Thymus (tissue), 11 donors: ENCODE results near the gene RGS16. TPM values are rescaled to one million over a fixed set of nuclear protein-coding genes. Genes with fewer than 3 reads are reported as not detected.
"Not testable (repeated sequence)": the region's sequence is repeated elsewhere in the genome, so short reads cannot be mapped to it uniquely, and the experiment has no call there.

Experiments
- DNase-seq, 9 donors: peaks; one replicate each; pipeline ENCODE4 v3.0.0-alpha.2; 2013; ENCODE audit warnings: low spot score in 9 of 9, low read depth in 6 of 9, missing footprints in 1 of 9
- H3K27ac ChIP-seq, 2 donors: one replicate each; pipeline ENCODE4 v1.5.1; 2013; ENCODE audit warnings: control low read depth in 1 of 2, low read depth in 1 of 2, low read length in 1 of 2, mild to moderate bottlenecking in 1 of 2, moderate library complexity in 1 of 2
- H3K27me3 ChIP-seq, 2 donors: one replicate each; pipeline ENCODE4 v1.5.1; 2013; ENCODE audit warnings: low read length in 1 of 2; ENCODE audit not compliant: control insufficient read depth in 2 of 2, insufficient read depth in 1 of 2
- H3K36me3 ChIP-seq, 2 donors: one replicate each; pipeline ENCODE4 v1.5.1; 2013; ENCODE audit warnings: low read length in 1 of 2, mild to moderate bottlenecking in 1 of 2, moderate library complexity in 1 of 2; ENCODE audit not compliant: control insufficient read depth in 2 of 2, insufficient read depth in 2 of 2
- H3K4me1 ChIP-seq, 2 donors: one replicate each; pipeline ENCODE4 v1.5.1; 2013; ENCODE audit warnings: low read length in 2 of 2; ENCODE audit not compliant: control insufficient read depth in 2 of 2, insufficient read depth in 2 of 2
- H3K4me3 ChIP-seq, 2 donors: one replicate each; pipeline ENCODE4 v1.5.1; 2013; ENCODE audit warnings: low read length in 2 of 2, control low read depth in 1 of 2, mild to moderate bottlenecking in 1 of 2
- H3K9me3 ChIP-seq, 2 donors: one replicate each; pipeline ENCODE4 v1.5.1; 2013; ENCODE audit warnings: low read length in 1 of 2, mild to moderate bottlenecking in 1 of 2; ENCODE audit not compliant: control insufficient read depth in 2 of 2, insufficient read depth in 1 of 2
- WGBS: extraction: QIAGEN DNeasy Blood & Tissue Kit; methylation state at CpG from one replicate; pipeline ENCODE4 v1.1.7; 2013; 5-methylcytosine and 5-hydroxymethylcytosine counted together
- polyA plus RNA-seq: library from polyadenylated mRNA; stranded (reverse); fragments of 200-250 nt; gene quantifications from one replicate; pipeline ENCODE4 v1.2.3, GENCODE V29; 2013
- total RNA-seq: library from RNA; stranded (reverse); fragments of 120-200 nt; gene quantifications from one replicate; pipeline ENCODE4 v1.2.4, GENCODE V29; 2013
- donor health status: healthy.

RGS16 gene
- total and polyA plus RNA-seq, 2 donors: 5.0 to 8.3 TPM

GRCh38 chr1:182632441-182632857 is 28.3 kb upstream of the RGS16 start:
- not testable (repeated sequence) for H3K4me3 ChIP-seq, H3K36me3 ChIP-seq, DNase-seq, H3K27ac ChIP-seq, H3K9me3 ChIP-seq
- Histone ChIP-seq H3K4me1 (peaks cover 0 to 11% of the 10 kb centered on the region in 2 donors), H3K27me3 (peaks cover 0 to 11% of the 10 kb centered on the region in 2 donors)
- 50% methylated on average over 12 of the region's 12 CpGs for WGBS

DNA sequence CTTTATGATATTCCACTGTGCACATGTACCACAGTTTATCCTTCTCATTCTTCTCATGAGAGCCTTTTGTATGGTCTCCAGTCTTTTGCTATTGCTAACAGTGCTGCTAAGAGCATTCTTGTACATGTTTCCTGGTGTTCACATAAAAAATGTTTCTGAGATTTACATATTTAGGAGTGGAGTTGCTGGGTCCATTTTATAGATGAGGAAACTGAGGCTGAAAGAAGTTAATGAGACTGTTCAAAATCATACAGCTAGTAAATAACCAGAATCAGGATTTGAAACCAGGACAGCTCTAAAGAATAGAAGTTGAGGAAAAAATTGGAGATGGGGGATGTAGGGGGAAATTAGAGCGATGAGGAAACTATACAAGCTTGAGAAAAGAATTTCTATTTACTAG is 27.8 kb upstream of the RGS16 start:
- H3K27me3 ChIP-seq: peaks cover 0 to 11% of the 10 kb centered on the region in 2 donors
- DNase-seq: no peak
- H3K4me3 ChIP-seq: no peak overlapping the region
- H3K27ac ChIP-seq: no peak overlapping the region
- H3K9me3 ChIP-seq: no peaks in the 10 kb centered on the region
- 94% methylated on average over 1 of the region's 1 CpG for WGBS
- H3K36me3 ChIP-seq: no peaks in the 10 kb centered on the region
- peaks cover 0 to 11% of the 10 kb centered on the region in 2 donors for H3K4me1 ChIP-seq

GRCh38 chr1:182631053-182631677 is 27.0 kb upstream of the RGS16 start:
- no peak for DNase-seq
- Histone ChIP-seq H3K27me3 (peaks cover 0 to 11% of the 10 kb centered on the region in 2 donors), H3K36me3 (no peaks in the 10 kb centered on the region), H3K4me3 (no peak overlapping the region), H3K9me3 (no peaks in the 10 kb centered on the region), H3K27ac (no peak overlapping the region), H3K4me1 (peaks cover 0 to 11% of the 10 kb centered on the region in 2 donors)

DNA sequence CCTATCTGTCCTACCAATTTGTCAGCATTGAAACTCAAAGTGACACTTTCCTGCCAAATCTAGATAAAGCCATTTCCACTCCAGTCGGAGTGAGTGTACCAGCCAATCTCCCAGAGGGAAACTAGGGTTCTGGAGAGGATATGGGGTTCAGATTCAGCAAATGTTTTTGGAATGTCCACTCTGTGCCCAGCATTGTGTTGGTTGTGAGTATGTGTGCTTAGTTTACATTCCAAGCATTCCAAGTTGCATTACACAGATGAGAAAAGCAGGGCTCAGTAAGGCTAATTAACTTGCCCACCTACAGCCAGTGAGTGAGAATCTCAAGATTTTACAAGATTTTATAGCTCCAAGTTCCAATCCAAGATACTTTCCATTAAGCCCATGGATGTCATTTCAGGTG is 26.4 kb upstream of the RGS16 start:
- Histone ChIP-seq H3K27ac (no peak overlapping the region), H3K4me3 (no peak overlapping the region)
- WGBS: 95% methylated on average over 1 of the region's 1 CpG

DNA sequence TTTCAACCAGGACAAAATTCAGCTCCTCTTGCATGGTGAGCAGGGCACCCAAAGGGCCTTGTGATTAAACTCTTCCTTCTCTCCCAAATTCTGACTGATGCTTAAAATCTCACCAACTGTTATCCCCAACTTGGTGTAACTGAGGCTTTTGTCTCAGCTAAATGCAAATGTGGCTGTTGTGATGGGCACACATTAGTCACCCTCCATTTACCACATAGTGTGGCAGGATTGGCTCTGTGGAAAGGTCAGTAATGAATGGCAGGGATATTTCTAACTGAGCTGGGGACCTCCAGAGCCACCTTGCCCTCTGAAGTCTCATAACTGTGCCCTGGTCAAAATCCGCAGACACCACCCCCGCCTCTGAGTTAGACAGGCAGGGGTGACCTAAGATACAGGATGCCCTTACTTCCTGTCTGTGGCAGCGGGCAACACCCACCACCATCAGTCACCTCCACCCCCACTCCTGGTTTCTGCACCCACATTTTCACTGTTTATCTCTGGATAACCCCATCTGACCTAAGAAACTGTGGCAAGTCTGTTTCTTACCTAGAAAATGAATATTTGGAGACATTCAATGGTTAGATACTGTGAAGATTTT is 25.4 kb upstream of the RGS16 start:
- DNase-seq: peak in 1 of 9 donors; percentile 22
- WGBS: 8% methylated on average over 3 of the region's 3 CpGs
- Histone ChIP-seq H3K27me3 (peaks cover 0 to 9% of the 10 kb centered on the region in 2 donors), H3K9me3 (no peaks in the 10 kb centered on the region), H3K27ac (no peak overlapping the region), H3K4me3 (no peak overlapping the region), H3K4me1 (peaks cover 0 to 11% of the 10 kb centered on the region in 2 donors), H3K36me3 (no peaks in the 10 kb centered on the region)

More for the DNA sequence above, 26.4 kb upstream of the RGS16 start:
- no peak for DNase-seq
- H3K27me3 ChIP-seq: peaks cover 0 to 11% of the 10 kb centered on the region in 2 donors
- H3K4me1 ChIP-seq: peaks cover 0 to 11% of the 10 kb centered on the region in 2 donors
- no peaks in the 10 kb centered on the region for H3K9me3 ChIP-seq
- no peaks in the 10 kb centered on the region for H3K36me3 ChIP-seq

DNA sequence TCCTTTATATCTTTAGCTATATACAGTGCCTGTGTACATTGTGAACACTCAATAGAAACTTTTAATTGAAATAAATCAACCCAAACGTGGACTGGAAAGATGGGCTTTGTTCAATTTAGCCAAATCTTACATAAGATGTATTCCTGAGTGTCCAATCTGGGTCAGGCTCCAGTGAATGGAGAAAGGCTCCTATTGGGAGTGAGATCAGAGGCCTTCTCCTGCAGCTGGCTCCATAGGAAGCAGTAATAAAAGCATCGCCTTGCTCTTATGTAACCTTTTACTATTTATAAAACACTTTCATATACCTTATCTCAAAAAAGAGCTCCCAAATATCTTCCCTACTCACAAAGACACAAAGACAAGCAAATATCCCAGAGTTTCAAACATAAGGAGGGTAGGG is 24.9 kb upstream of the RGS16 start:
- no peak overlapping the region for H3K4me3 ChIP-seq
- no peak overlapping the region for H3K27ac ChIP-seq
- peaks cover 0 to 4% of the 10 kb centered on the region in 2 donors for H3K27me3 ChIP-seq
- no peak for DNase-seq
- peaks cover 0 to 11% of the 10 kb centered on the region in 2 donors for H3K4me1 ChIP-seq
- no peaks in the 10 kb centered on the region for H3K9me3 ChIP-seq
- H3K36me3 ChIP-seq: no peaks in the 10 kb centered on the region
- WGBS: 80% methylated on average over 2 of the region's 2 CpGs

DNA sequence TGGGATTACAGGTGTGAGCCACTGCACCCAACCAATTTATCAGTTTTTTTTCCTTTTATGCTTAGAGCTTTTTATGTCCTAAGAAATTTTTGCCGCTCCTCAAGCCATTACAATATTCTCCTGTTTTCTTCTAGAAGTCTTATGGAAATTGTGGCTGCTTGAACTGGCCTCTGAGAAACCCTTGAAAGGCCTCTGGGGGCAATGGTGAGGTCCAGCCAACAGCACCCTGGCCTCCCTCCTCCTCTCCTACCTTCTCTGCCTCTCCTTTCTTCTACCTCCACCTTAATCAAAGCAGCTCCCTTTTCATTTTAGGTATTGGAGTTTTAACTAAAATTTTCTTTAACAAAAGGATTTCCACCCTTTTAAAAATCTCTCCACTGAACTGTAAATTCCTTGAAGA is 24.5 kb upstream of the RGS16 start:
- no peak for DNase-seq
- H3K36me3 ChIP-seq: no peaks in the 10 kb centered on the region
- H3K27ac ChIP-seq: no peak overlapping the region
- H3K4me3 ChIP-seq: no peak overlapping the region
- H3K27me3 ChIP-seq: peaks cover 0 to 4% of the 10 kb centered on the region in 2 donors
- H3K9me3 ChIP-seq: no peaks in the 10 kb centered on the region
- 98% methylated on average over 1 of the region's 1 CpG for WGBS
- H3K4me1 ChIP-seq: peaks cover 0 to 11% of the 10 kb centered on the region in 2 donors

DNA sequence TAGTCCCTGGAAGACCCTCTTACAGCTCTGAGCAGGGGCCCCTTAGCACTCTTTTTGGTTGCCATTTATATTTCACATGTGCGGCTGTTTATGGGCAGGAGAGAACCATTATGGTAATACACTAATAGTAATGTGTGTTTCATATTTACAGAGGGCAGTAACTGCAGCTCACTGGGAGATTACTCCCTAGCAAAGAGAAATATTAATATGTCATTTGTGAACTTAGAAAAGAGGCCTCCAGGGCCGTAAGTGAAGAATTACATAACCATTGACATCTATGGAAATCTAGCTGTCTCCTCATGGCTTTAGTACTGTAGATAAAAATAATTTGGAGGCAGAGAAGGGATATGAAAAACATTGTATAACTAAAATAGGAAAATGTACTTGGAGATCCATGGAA is 23.4 kb upstream of the RGS16 start:
- WGBS: 97% methylated on average over 2 of the region's 2 CpGs
- H3K27ac ChIP-seq: no peak overlapping the region
- DNase-seq: no peak
- peaks cover 0 to 2% of the 10 kb centered on the region in 2 donors for H3K27me3 ChIP-seq
- peaks cover 2 to 17% of the 10 kb centered on the region in 2 donors for H3K4me1 ChIP-seq
- no peaks in the 10 kb centered on the region for H3K9me3 ChIP-seq
- no peak overlapping the region for H3K4me3 ChIP-seq
- no peaks in the 10 kb centered on the region for H3K36me3 ChIP-seq

GRCh38 chr1:182626527-182626926 is 22.3 kb upstream of the RGS16 start:
- DNase-seq: no peak
- Histone ChIP-seq H3K4me3 (no peak overlapping the region), H3K9me3 (no peaks in the 10 kb centered on the region), H3K27ac (no peak overlapping the region), H3K4me1 (peaks cover 2 to 17% of the 10 kb centered on the region in 2 donors), H3K27me3 (peaks cover 0 to 6% of the 10 kb centered on the region in 2 donors), H3K36me3 (no peaks in the 10 kb centered on the region)
- WGBS: 91% methylated on average over 1 of the region's 1 CpG
